HG02571 (cell line): ENCODE results near the gene GRID1.
A peak's percentile ranks its signal among the peaks of the same experiment; 100 is the strongest.

ENCODE experiments used
- ATAC-seq: cut with Tn5 transposase; IDR thresholded peaks from one replicate; pipeline ENCODE4 v1.9.1; 2021; ENCODE audit warnings: mild to moderate bottlenecking, moderate library complexity; ENCODE audit not compliant: unreplicated experiment

GRID1 gene

DNA sequence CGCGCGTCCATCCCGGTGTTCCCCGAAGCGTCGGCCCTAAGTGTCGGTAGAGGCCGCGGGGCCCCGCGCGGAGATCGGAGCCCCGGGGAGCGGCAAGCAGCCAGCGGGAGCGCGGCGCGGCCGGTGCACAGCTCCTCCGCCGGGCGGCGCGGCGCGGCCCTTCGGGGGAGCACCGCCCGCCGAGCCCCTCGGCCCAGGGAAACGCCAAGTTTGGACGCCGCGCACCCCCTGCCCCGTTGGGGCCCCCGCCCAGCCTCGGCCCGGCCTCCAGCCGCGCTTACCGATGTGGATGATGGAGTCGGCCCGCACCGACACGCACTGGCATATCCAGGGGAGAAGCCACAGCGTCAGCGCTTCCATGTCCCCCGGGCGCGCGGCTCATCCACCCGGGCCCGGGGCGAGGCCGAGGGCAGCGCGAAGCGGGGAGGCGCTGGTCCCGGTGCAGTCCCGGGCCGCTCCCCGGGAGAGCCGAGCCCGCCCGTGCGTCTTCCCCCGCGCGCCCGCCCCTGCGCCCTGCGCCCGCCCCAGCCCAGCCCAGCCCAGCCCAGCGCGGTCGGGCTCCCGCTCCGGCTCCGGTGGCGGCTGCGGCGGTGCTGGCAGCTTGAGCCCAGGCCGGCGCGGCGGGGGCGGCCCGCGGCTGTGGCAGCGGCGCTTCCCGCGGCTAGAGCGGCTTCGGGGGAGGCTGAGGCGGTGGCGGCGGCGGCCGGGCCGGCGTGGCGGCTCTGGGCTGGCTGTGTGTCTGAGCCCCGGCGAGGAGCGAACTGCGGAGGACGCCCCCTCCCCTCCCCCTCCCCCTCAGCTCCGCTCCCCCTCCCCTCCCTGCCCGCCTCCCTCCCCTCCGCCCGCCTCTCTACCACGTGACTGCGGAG, at the start of gene GRID1:
Gene GRID1, minus strand, starts transcription at position 763 of the 869 bp plus-strand sequence.
- ATAC-seq, result peak; percentile 39

- no peak for ATAC-seq
Measured at GRCh38 chr10:86415583-86415982, 49.0 kb upstream of the GRID1 start.

- no peak for ATAC-seq
Measured at GRCh38 chr10:86415116-86415515, 48.5 kb upstream of the GRID1 start.

GRCh38 chr10:86413046-86413728, 46.6 kb upstream of the GRID1 start:
- peak; percentile 49 for ATAC-seq

- peak; percentile 14 for ATAC-seq
Measured at GRCh38 chr10:86411852-86412560, 45.4 kb upstream of the GRID1 start.

- peak; percentile 53 for ATAC-seq
Measured at GRCh38 chr10:86411281-86411841, 44.8 kb upstream of the GRID1 start.

- no peak for ATAC-seq
Measured at GRCh38 chr10:86410542-86411124, 44.0 kb upstream of the GRID1 start.

DNA sequence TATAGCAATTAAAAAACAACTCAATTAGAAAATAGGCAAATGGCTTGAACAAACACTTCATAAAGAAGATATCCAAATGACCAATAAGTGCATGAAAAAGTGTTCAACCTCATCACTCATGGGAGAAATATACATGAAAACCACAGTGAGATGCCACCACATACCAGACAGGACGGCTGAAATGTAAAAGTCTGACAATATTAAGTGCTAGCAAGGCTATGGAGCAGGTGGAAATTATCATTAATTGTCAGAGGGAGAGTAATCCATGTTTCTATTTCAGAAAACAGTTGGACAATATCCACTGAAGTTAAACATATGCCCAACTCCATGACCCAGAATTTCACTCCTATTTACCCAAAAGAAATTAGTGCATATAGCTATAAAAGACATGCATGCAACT, 42.6 kb upstream of the GRID1 start:
- no peak for ATAC-seq

GRCh38 chr10:86403183-86403797, 36.7 kb upstream of the GRID1 start:
- ATAC-seq, result no peak

GRCh38 chr10:86402283-86402941, 35.8 kb upstream of the GRID1 start:
- no peak for ATAC-seq

GRCh38 chr10:86401588-86402282, 35.1 kb upstream of the GRID1 start:
- no peak for ATAC-seq

- peak; percentile 39 for ATAC-seq
Measured at GRCh38 chr10:86400705-86401587, 34.4 kb upstream of the GRID1 start.

GRCh38 chr10:86399879-86400704, 33.5 kb upstream of the GRID1 start:
- peak; percentile 80 for ATAC-seq

DNA sequence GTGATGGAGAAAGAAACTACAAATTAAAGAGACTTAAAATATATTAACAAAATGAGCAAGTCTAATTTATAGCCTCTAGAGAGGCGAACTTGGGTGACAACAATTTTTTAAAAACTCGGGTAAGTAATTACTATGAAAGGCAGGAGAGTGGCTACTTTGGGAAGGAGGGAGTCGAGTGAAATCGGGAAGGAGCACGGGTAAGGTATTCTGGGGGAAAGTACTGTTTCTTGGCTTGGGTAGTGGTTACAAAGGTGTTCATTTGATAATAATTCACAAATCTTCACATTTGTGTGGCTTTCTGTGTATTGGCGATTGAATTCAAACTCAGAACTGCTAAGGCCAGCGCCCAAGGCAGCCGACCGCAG, 32.9 kb upstream of the GRID1 start:
- ATAC-seq, result no peak

- no peak for ATAC-seq
Measured at GRCh38 chr10:86397120-86397519, 30.5 kb upstream of the GRID1 start.

GRCh38 chr10:86393862-86394455, 27.4 kb upstream of the GRID1 start:
- ATAC-seq, result no peak

DNA sequence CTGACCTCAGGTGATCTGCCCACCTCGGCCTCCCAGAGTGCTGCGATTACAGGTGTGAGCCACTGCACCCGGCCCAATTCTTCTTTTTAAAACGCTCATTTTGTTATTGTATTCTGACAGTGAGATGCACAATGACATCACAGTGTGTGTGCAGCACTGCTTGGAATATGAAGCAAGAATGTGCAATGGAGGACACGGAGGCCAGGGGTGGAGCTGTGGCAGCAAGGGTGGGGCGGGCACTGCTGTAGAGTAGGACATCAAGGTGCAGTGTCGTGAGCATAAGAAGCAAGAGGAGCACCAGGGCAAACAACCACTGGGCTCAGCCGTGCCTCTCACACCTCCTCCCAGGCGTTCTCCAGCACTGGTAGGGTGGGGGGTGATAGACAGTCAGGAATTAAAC, 26.8 kb upstream of the GRID1 start:
- ATAC-seq, result no peak
